NCI-H2196 treated with DMSO at 0.1 percent for 48 hours (cell line): ENCODE data around the gene NME3.

ENCODE experiments used
- DNase-seq: peaks from one replicate; lab custom pipeline; 2025; ENCODE audit not compliant: unreplicated experiment; lab: John Stamatoyannopoulos, UW

The NME3 gene

DNA sequence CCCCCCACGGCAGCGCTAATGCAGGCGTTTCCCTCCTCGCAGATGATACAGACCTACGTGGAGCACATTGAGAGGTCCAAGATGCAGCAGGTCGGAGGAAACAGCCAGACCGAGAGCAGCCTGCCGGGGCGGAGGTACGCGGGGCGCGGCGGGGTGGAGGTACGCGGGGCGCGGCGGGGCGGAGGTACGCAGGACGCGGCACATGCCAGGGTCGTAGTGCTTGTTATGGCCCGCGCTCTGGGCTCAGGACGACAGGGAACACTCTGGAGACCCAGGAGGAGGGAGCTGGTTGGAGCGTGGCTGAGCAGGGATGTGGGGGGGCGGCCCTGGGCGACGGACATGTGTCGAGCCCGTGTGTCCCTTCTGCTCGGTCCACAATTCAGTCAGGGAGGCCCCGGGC, 41.9 kb downstream of the NME3 start:
- DNase-seq, result no peak

DNA sequence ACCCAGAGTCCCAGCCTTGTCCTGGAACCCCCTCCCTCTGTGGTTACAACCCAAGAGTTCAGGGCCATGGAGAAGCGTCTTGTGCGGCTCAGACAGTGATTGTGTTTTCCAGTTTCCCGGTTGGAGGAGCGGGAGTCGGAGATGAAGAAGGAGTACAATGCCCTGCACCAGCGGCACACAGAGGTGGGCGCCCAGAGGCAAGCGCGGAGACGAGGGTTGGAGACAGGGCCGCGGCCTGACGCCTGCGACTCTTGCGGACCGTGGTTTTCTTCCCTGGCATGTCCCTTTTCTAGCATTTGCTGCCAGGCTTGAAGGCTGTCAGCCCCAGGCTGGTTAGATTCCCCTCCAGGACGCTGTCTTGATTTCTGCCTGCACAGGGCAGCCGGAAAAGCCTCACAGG, 42.3 kb downstream of the NME3 start:
- no peak for DNase-seq

DNA sequence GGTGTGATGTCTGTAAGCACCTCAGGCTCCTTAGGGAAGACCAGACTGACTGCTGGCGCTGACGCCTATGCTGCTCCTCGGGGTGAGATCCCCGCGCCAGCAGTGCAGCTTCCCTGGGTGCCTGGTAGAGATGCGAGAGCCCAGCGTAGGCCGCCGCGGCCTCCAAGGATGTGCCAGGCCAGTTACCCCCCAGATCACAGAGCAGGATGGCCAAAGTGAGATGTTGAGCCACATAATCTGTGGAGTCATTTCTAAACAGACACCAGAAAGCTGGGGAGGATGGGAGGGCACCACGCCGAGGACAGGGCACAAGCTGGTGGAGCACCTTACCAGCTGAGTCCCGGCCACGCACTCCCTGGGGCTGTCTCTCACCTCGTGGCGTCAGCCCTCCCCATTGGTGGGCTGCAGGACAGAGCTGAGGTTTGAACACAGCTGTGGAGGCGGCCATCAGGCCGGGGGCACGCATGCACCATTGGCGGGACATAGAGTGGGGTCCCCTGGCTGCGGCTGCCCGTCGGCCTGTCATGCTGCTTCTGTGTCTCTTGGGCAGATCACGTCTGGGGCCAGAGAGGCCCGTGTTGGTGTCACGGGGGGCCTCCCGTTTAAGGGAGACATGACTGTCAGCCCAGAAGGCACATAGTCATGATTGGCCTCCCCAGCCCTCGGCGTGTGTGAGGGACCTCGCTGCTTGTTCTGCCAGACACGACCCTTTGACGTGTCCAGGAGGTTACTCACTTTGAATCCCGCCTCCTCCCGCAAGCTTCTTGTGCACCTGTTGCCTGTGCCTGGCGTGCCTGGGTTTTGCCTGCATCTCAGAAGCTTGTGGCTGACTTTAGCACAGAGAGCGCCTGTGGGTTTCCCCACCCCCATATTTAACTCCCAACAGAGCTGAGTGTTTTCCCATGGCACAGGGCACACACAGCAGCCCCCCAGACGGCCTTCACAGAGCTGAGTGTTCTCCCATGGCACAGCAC, 43.4 kb downstream of the NME3 start:
- no peak for DNase-seq

DNA sequence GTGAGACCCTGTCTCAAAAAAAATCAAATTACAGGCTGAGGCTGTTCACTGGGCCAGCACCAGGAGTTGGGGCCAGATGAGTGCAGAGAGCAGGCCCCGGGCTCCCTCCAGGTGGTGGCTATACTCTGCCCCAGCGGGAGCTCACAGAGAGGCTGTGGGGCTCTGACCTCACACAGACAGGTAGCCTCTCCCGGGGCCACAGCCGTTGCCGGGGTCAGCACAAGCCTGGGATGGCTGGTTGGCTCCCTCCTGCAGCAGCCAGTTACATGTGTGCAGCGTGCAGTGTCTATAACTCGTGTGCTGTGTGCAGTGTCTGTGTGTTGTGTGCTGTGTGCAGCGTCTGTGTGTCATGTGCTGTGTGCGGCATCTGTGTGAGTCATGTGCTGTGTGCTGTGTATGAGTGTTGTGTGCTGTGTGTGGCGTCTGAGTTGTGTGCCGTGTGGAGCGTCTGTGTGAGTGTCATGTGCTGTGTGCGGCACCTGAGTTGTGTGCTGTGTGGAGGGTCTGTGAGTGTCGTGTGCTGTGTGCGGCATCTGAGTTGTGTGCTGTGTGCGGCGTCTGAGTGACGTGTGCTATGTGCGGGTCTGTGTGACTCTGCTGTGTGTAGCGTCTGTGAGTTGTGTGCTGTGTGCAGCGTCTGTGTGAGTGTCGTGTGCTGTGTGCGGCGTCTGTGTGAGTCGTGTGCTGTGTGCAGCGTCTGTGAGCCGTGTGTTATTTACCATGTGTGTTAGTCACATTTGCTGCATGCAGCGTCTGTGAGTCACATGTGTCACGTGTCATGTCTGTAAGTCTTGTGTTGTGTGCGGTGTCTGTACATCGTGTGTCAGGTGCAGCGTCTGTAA, 44.5 kb downstream of the NME3 start:
- DNase-seq, result no peak

DNA sequence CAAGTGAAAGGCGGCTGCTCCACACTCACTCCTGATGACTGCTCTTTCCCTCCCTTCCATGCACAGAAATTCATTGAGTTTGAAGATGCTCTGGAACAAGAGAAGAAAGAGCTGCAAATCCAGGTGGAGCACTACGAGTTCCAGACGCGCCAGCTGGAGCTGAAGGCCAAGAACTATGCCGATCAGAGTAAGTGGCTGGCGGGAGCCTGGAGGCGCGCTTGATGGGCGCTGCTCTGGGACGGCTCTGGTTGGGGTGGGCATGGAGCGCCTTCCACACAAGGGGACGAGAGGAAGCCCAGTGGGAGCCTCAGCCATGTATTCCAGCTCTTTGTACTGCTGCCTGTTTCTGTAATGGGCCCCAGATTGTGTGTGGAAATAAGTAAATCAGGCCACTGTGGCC, 46.9 kb downstream of the NME3 start:
- no peak for DNase-seq

DNA sequence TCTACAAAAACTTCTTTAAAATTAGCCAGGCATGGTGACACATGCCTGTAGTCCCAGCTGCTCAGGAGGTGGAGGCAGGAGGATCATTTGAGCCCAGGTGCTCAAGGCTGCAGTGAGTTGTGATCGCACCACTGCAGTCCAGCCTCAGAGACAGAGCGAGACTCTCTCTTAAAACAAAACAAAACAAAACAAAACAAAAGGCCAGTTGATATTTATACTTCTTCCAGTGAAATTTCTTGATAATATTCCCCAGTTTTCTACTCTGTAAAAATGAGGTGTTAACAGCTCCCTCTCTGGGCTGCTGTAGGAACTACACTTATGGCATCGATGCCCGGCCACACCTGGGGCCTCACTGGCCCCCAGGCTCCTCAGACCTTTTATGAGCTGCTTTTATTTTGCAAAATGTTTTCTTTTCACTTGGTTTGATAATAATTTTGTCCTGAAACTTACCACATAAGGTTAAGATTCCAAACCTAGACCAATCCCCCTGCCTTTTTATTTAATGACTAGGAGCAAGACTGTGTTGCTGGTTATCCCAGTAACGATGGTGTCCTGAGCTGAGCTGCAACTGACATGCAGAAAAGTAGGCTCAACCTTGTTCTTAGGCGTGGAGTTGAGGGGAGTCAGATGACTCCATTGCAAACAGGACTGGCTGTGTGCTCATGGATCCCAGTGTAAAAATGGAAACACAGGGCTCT, 47.7 kb downstream of the NME3 start:
- DNase-seq, result peak; percentile 26

DNA sequence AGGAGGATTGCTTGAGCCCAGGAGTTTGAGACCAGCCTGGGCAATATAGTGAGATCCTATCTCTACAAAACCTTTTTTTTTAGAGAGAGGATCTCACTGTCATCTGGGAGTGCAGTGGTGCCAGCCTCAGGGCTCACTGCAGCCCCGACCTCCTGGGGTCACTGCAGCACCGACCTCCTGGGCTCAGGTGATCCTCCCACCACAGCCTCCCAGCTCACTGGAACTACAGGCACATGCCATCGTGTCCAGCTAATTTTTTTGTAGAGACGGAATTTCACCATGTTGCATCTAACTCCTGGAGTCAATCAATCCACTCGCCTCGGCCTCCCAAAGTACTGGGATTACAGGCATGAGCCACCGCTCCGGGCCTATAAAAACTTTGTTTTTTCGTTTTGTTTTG, 50.0 kb downstream of the NME3 start:
- no peak for DNase-seq
